Heart right ventricle (tissue), 16 donors: ENCODE results near the gene TMPRSS9. TPM values are rescaled to one million over a fixed set of nuclear protein-coding genes. Genes with fewer than 3 reads are reported as not detected.

Experiments used
- ATAC-seq, 8 donors: fragments of 200-7000 bp; cut with Tn5 transposase; one replicate each; pipeline ENCODE4 v1.9.1; 2020; ENCODE audit warnings: mild to moderate bottlenecking in 8 of 8, moderate library complexity in 8 of 8, moderate number of reproducible peaks in 1 of 8
- DNase-seq, 2 donors: peaks; one replicate each; pipeline ENCODE4 v3.0.0-alpha.2; 2020
- H3K27ac ChIP-seq, 10 donors: fragments of 200-600 bp; sonication (generic) in 2 of 10; one replicate each; pipeline versions ENCODE4 v1.5.0 to v1.8.0; 2020 to 2022; ENCODE audit warnings: mild to moderate bottlenecking in 3 of 10
- H3K27me3 ChIP-seq, 7 donors: fragments of 200-600 bp; one replicate each; pipeline ENCODE4 v1.8.0; 2021 to 2022; ENCODE audit warnings: mild to moderate bottlenecking in 2 of 7
- H3K36me3 ChIP-seq, 9 donors: fragments of 200-600 bp; sonication (generic) in 1 of 9; one replicate each; pipeline versions ENCODE4 v1.5.0 to v1.8.0; 2020 to 2022; ENCODE audit warnings: mild to moderate bottlenecking in 2 of 9
- H3K4me1 ChIP-seq, 9 donors: fragments of 200-600 bp; sonication (generic) in 1 of 9; one replicate each; pipeline versions ENCODE4 v1.5.0 to v1.8.0; 2020 to 2022; ENCODE audit warnings: mild to moderate bottlenecking in 4 of 9
- H3K4me3 ChIP-seq, 10 donors: fragments of 200-600 bp; sonication (generic) in 2 of 10; one replicate each; pipeline versions ENCODE4 v1.5.0 to v1.8.0; 2020 to 2022; ENCODE audit warnings: mild to moderate bottlenecking in 7 of 10, moderate library complexity in 2 of 10
- H3K9me3 ChIP-seq, 11 donors: fragments of 200-600 bp in 10 of 11; sonication (generic) in 2 of 11; one replicate each; pipeline versions ENCODE4 v1.5.0 to v1.8.0; 2013 to 2022; ENCODE audit warnings: mild to moderate bottlenecking in 2 of 11, control low read depth in 1 of 11, moderate library complexity in 1 of 11
- CTCF ChIP-seq, 9 donors: fragments of 200-600 bp; sonication (generic) in 2 of 9; IDR thresholded peaks; one replicate each; pipeline versions ENCODE4 v1.5.0 to v1.8.0; 2021 to 2022; ENCODE audit warnings: antibody characterized with exemption in 9 of 9, mild to moderate bottlenecking in 5 of 9, moderate library complexity in 1 of 9
- WGBS, 2 donors: extraction: QIAGEN DNeasy Blood & Tissue Kit; methylation state at CpG; one replicate each; pipeline ENCODE4 v1.1.7; 2013; ENCODE audit warnings: inconsistent platforms in 1 of 2; 5-methylcytosine and 5-hydroxymethylcytosine counted together
- intact Hi-C, 10 donors: fragments of 100-400 bp; cut with DNase I; formaldehyde crosslinking; loops; one replicate each; pipeline versions ENCODE4 v1.11.1 to v1.14.2; 2022
- polyA plus RNA-seq, 2 donors: library from polyadenylated mRNA; stranded (reverse); fragments of 200-250 nt; gene quantifications; one replicate each; pipeline ENCODE4 v1.2.3, GENCODE V29; 2013
- total RNA-seq, 10 donors: library from RNA; stranded (reverse); fragmentation: NEBNext Ultra II Directional in 3 of 10; extraction: Animal tissue kit (Norgen Biotek cat#: 25700) in 3 of 10; gene quantifications; one replicate each; pipeline versions ENCODE4 v1.2.1 to v1.2.4, GENCODE V29; 2021 to 2023
- donor health status: Arrhythmogenic right ventricular cardiomyopathy.
- donor health status: ischemic (EF 13 %, LVEDD 7.1; RV severe dilation, severe dysfunction).
- donor health status: healthy with polysubstance abuse.
- donor health status: DM: no; HTN: yes; CAD: no.
- donor health status: DM: no; HTN: no; CAD: no.
- donor health status: ischemic (EF 25% LVEDD 6.9; RV normal size, moderate dysfunction).
- donor health status: ischemic (EF 25% LVEDD 5.7; RV mildly dilated, moderate dysfunction).
- donor health status: healthy.
- donor health status: DM: yes; HTN: yes; CAD: no.
- donor health status: Ischemic cardiomyopathy.
- donor health status: ischemic (EF 35%, LVEDD 5.7; RV mildly dilated, moderate dysfunction).
- donor health status: nonischemic (EF 11% LVEDD 7.7; RV severe dilation, severe dysfunction).
- donor health status: DM: yes; HTN: yes; CAD: no.
- donor health status: PGD.
- donor health status: ischemic (EF 29% LVEDD 5.4; RV normal size, mild dysfunction).
- donor health status: nonischemic (EF 23%, LVEDD 6.1; RV moderate dilation, normal function).

Gene TMPRSS9
- total and polyA plus RNA-seq, 12 donors: 0.01 TPM; not detected in 11

- peaks cover 13 to 55% (median 35%) of the 10 kb centered on the region in 9 donors for H3K4me1 ChIP-seq
Measured at GRCh38 chr19:2426611-2427428, 66.8 kb downstream of the TMPRSS9 start.

GRCh38 chr19:2427429-2428320 lies 67.6 kb downstream of the TMPRSS9 start, which contains the start of gene TIMM13:
TIMM13 (minus strand) TSS chr19:2427586; CDS start chr19:2427533, 53 bp downstream.
- DNase-seq (peak; percentile 96 to 97), ATAC-seq (peak; percentile 91 to 97 (median 95))
- Histone ChIP-seq H3K27me3 (no peaks in the 10 kb centered on the region), H3K4me1 (peaks cover 13 to 51% (median 35%) of the 10 kb centered on the region in 9 donors), H3K36me3 (peaks cover 0 to 43% (median 11%) of the 10 kb centered on the region in 9 donors), H3K9me3 (no peaks in the 10 kb centered on the region), H3K4me3 (peak within 1 kb of the TSS; percentile 71 to 99 (median 84)), H3K27ac (peak within 1 kb of the TSS; percentile 90 to 100 (median 98))
- 0 to 1% methylated on average over 76 to 77 of the region's 77 CpGs for whole genome bisulfite sequencing, 2 donors
- TF ChIP-seq CTCF (IDR thresholded peaks at IDR 0.05): no peak
- intact Hi-C loops: no loop called here

More at GRCh38 chr19:2426611-2427428, 66.8 kb downstream of the TMPRSS9 start:
- WGBS, 2 donors: 6 to 7% methylated on average over 64 to 66 of the region's 66 CpGs
- intact Hi-C loops: no loop called here
- Histone ChIP-seq H3K9me3 (no peaks in the 10 kb centered on the region), H3K36me3 (peaks cover 0 to 39% (median 11%) of the 10 kb centered on the region in 9 donors), H3K27ac (peak overlapping the region; percentile 90 to 100 (median 98)), H3K4me3 (peak overlapping the region; percentile 71 to 99 (median 84)), H3K27me3 (no peaks in the 10 kb centered on the region)
- DNase-seq (peak in 1 of 2 donors; percentile 51), ATAC-seq (peak in 5 of 8 donors; percentile 2 to 35 (median 9))
- TF ChIP-seq CTCF (IDR thresholded peaks at IDR 0.05): no peak

- H3K4me3 ChIP-seq: peak overlapping the region; percentile 71 to 99 (median 84)
- peaks cover 0 to 43% (median 11%) of the 10 kb centered on the region in 9 donors for H3K36me3 ChIP-seq
- peaks cover 13 to 46% (median 35%) of the 10 kb centered on the region in 9 donors for H3K4me1 ChIP-seq
- H3K9me3 ChIP-seq: no peaks in the 10 kb centered on the region
- no peaks in the 10 kb centered on the region for H3K27me3 ChIP-seq
- TF ChIP-seq CTCF (IDR thresholded peaks at IDR 0.05): no peak
- DNase-seq (no peak), ATAC-seq (peak in 4 of 8 donors; percentile 4 to 34 (median 17))
- 23 to 27% methylated on average over 25 of the region's 25 CpGs for WGBS, 2 donors
- intact Hi-C loops: no loop called here
- peak overlapping the region; percentile 90 to 100 (median 98) for H3K27ac ChIP-seq
Measured at GRCh38 chr19:2428321-2428690, 68.2 kb downstream of the TMPRSS9 start.
